Lower leg skin (tissue), 3 donors: ENCODE measurements around the gene PNLDC1.

Experiments
- CTCF ChIP-seq, 3 donors: fragments of 450-650 bp; IDR thresholded peaks; one replicate each; pipeline ENCODE4 v1.5.1; 2016; ENCODE audit warnings: antibody characterized with exemption in 3 of 3, mild to moderate bottlenecking in 3 of 3, moderate library complexity in 2 of 3
- POLR2A ChIP-seq, 2 donors: fragments of 450-650 bp; IDR thresholded peaks; one replicate each; pipeline ENCODE4 v1.6.1; 2016 to 2017; ENCODE audit warnings: antibody characterized with exemption in 2 of 2, mild to moderate bottlenecking in 1 of 2, moderate library complexity in 1 of 2

GRCh38 chr6:159756508-159756907, 43.6 kb upstream of the PNLDC1 start:
- TF ChIP-seq CTCF (IDR thresholded peaks at IDR 0.05) (no peak), POLR2A (IDR thresholded peaks at IDR 0.05) (no peak)
